Activated CD4-positive, alpha-beta T cell treated with anti-CD3 and anti-CD28 coated beads, Interleukin-2, Interleukin-4, amounts not matched to agents 100 ng/mL and 50 ng/mL, durations not matched to agents 16 hours and 8 hours (primary cell): Measurements from ENCODE around the gene INAFM2.

ENCODE experiments used
- DNase-seq: peaks from one replicate; pipeline ENCODE4 v3.0.0-alpha.2; 2020; ENCODE audit warnings: low spot score

Gene INAFM2

GRCh38 chr15:40329804-40330203, 6.3 kb downstream of the INAFM2 start:
- DNase-seq = no peak

GRCh38 chr15:40330368-40330836, 6.9 kb downstream of the INAFM2 start:
- DNase-seq = no peak

- DNase-seq = no peak
Observed at GRCh38 chr15:40331026-40331425, 7.5 kb downstream of the INAFM2 start.

GRCh38 chr15:40331637-40332036, 8.1 kb downstream of the INAFM2 start:
- DNase-seq = no peak

- no peak for DNase-seq
Observed at GRCh38 chr15:40332113-40332781, 8.8 kb downstream of the INAFM2 start.

- DNase-seq = no peak
Observed at GRCh38 chr15:40333922-40334492, 10.5 kb downstream of the INAFM2 start.

GRCh38 chr15:40334541-40334940, 11.0 kb downstream of the INAFM2 start:
- no peak for DNase-seq

- no peak for DNase-seq
Observed at GRCh38 chr15:40334941-40335795, 11.7 kb downstream of the INAFM2 start.

- no peak for DNase-seq
Observed at GRCh38 chr15:40335938-40336743, 12.6 kb downstream of the INAFM2 start.

- no peak for DNase-seq
Observed at GRCh38 chr15:40336744-40337122, 13.2 kb downstream of the INAFM2 start.

- DNase-seq = no peak
Observed at GRCh38 chr15:40337597-40337996, 14.1 kb downstream of the INAFM2 start.

GRCh38 chr15:40338041-40338657, 14.7 kb downstream of the INAFM2 start:
- peak; percentile 77 for DNase-seq

GRCh38 chr15:40338921-40339620, 15.6 kb downstream of the INAFM2 start:
- DNase-seq = no peak

GRCh38 chr15:40339621-40339945, 16.1 kb downstream of the INAFM2 start:
- DNase-seq = no peak

- no peak for DNase-seq
Observed at GRCh38 chr15:40340038-40340739, 16.7 kb downstream of the INAFM2 start.

- DNase-seq = no peak
Observed at GRCh38 chr15:40340740-40341400, 17.4 kb downstream of the INAFM2 start, which contains the start of gene CCDC9B. CCDC9B (minus strand) TSS chr15:40340939; CDS start chr15:40340819, 120 bp downstream.

GRCh38 chr15:40342416-40343320, 19.2 kb downstream of the INAFM2 start:
- DNase-seq = no peak

GRCh38 chr15:40343512-40343911, 20.0 kb downstream of the INAFM2 start:
- no peak for DNase-seq

- DNase-seq = no peak
Observed at GRCh38 chr15:40344217-40344616, 20.7 kb downstream of the INAFM2 start.
